Activated naive CD8-positive, alpha-beta T cell treated with anti-CD3 and anti-CD28 coated beads, Interleukin-2, amount 50 U/mL, for 24 hours (primary cell): ENCODE results near the gene TDRKH.

Source experiments
- ATAC-seq: fragments of 150-1000 bp; cut with Tn5 transposase; one replicate; pipeline ENCODE4 v1.10.0; 2021
- DNase-seq: peaks from one replicate; pipeline ENCODE4 v3.0.0; 2021
- H3K27ac Mint-ChIP-seq: one replicate; pipeline ENCODE4 v1.8.0; 2021; ENCODE audit warnings: mild to moderate bottlenecking, mixed read lengths
- H3K27me3 Mint-ChIP-seq: one replicate; pipeline ENCODE4 v1.8.0; 2021; ENCODE audit warnings: mixed read lengths
- H3K36me3 Mint-ChIP-seq: one replicate; pipeline ENCODE4 v1.8.0; 2021; ENCODE audit warnings: low read depth, mixed read lengths
- H3K4me1 Mint-ChIP-seq: one replicate; pipeline ENCODE4 v1.8.0; 2021; ENCODE audit warnings: mixed read lengths
- H3K4me3 Mint-ChIP-seq: one replicate; pipeline ENCODE4 v1.8.0; 2021; ENCODE audit warnings: mild to moderate bottlenecking, moderate library complexity, mixed read lengths
- H3K9me3 Mint-ChIP-seq: one replicate; pipeline ENCODE4 v1.8.0; 2021; ENCODE audit warnings: mixed read lengths

The TDRKH gene, protein sequence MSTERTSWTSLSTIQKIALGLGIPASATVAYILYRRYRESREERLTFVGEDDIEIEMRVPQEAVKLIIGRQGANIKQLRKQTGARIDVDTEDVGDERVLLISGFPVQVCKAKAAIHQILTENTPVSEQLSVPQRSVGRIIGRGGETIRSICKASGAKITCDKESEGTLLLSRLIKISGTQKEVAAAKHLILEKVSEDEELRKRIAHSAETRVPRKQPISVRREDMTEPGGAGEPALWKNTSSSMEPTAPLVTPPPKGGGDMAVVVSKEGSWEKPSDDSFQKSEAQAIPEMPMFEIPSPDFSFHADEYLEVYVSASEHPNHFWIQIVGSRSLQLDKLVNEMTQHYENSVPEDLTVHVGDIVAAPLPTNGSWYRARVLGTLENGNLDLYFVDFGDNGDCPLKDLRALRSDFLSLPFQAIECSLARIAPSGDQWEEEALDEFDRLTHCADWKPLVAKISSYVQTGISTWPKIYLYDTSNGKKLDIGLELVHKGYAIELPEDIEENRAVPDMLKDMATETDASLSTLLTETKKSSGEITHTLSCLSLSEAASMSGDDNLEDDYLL

GRCh38 chr1:151790071-151790939 is at the start of gene TDRKH:
TDRKH (minus strand) TSS chr1:151790500; CDS start chr1:151783022, 7,478 bp downstream.
- H3K4me3 Mint-ChIP-seq = peak within 1 kb of the TSS; percentile 100
- ATAC-seq = peak; percentile 99
- peak within 1 kb of the TSS; percentile 98 for H3K27ac Mint-ChIP-seq
- peaks cover 27% of the 10 kb centered on the region for H3K4me1 Mint-ChIP-seq
- peaks cover 3% of the 10 kb centered on the region for H3K27me3 Mint-ChIP-seq
- DNase-seq = peak; percentile 98
- peaks cover 8% of the 10 kb centered on the region for H3K36me3 Mint-ChIP-seq
- no peaks in the 10 kb centered on the region for H3K9me3 Mint-ChIP-seq

DNA sequence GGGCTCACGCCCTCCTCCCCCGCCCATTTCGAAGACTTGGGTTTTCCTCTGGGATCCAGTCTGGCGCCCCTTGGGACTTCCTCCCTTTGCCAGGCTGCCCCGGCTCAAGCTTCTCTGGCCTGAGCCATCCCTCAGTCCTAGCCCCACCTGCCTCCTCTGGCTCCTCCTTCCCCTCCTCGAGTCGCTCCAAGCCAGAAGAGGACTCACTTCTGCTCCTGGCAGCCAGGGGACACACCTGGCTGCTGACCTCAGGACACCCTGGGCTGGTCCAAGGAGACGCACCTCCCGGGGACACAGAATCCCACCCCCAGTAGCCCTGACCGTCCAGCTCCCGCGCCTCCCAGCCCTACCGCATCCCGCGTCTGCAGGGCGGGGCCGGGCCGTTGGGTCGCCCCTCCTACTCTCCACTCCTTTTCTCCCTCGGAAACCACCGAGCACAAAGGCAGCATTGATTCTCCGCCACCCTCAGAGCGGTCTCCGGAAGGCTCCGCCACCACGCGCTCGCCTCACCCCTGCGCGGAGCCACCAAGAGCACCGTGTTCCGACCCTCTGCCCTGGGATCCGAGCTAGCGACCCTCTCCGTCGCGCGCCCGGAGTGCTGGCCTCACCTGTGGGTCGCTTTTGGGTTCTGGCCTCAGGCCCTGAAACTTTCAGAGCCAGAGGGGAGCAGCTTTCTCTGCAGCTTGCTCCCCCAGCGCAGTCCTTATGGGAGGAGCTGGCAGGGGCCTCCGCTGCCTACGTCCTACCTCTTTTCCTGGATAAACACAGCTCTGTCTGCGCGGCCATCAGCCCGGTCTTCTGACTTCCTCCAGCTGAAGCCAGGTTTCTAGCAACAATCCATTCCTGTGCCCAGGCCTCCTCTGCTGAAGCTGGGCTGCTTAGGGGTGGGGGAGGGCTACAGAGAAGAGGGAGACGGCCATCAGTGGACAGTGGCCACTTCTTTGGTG is 49.4 kb upstream of the TDRKH start, which contains the start of gene C2CD4D:
TSS of gene C2CD4D (minus strand) at position 364 of the 947 bp plus-strand sequence. CDS start 831 bp downstream, outside the sequence.
- H3K4me1 Mint-ChIP-seq = peaks cover 53% of the 10 kb centered on the region
- H3K36me3 Mint-ChIP-seq = peaks cover 23% of the 10 kb centered on the region
- ATAC-seq (peak; percentile 62), DNase-seq (peak; percentile 70)
- peaks cover 1% of the 10 kb centered on the region for H3K27me3 Mint-ChIP-seq
- peak within 1 kb of the TSS; percentile 80 for H3K27ac Mint-ChIP-seq
- H3K9me3 Mint-ChIP-seq = no peaks in the 10 kb centered on the region
- H3K4me3 Mint-ChIP-seq = peak within 1 kb of the TSS; percentile 84

DNA sequence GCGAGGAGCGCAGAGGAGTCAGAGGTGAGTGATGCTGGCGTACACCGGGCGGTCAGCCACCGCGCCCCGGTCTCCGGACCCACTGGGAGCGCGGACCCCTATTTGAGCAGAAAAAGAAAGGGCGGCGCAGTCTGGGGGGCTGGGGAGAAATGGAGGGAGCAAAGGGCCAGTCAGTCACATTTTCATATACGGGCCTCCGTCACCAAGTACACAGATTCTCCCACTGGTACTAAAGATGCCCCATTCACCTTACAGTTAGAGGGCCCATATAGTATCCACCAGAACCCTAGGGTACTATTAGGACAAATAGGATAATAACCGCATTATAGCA is 48.7 kb upstream of the TDRKH start:
- H3K9me3 Mint-ChIP-seq = no peaks in the 10 kb centered on the region
- peaks cover 60% of the 10 kb centered on the region for H3K4me1 Mint-ChIP-seq
- DNase-seq (no peak), ATAC-seq (no peak)
- peak overlapping the region; percentile 84 for H3K4me3 Mint-ChIP-seq
- peak overlapping the region; percentile 80 for H3K27ac Mint-ChIP-seq
- H3K27me3 Mint-ChIP-seq = peaks cover 1% of the 10 kb centered on the region
- peaks cover 22% of the 10 kb centered on the region for H3K36me3 Mint-ChIP-seq

DNA sequence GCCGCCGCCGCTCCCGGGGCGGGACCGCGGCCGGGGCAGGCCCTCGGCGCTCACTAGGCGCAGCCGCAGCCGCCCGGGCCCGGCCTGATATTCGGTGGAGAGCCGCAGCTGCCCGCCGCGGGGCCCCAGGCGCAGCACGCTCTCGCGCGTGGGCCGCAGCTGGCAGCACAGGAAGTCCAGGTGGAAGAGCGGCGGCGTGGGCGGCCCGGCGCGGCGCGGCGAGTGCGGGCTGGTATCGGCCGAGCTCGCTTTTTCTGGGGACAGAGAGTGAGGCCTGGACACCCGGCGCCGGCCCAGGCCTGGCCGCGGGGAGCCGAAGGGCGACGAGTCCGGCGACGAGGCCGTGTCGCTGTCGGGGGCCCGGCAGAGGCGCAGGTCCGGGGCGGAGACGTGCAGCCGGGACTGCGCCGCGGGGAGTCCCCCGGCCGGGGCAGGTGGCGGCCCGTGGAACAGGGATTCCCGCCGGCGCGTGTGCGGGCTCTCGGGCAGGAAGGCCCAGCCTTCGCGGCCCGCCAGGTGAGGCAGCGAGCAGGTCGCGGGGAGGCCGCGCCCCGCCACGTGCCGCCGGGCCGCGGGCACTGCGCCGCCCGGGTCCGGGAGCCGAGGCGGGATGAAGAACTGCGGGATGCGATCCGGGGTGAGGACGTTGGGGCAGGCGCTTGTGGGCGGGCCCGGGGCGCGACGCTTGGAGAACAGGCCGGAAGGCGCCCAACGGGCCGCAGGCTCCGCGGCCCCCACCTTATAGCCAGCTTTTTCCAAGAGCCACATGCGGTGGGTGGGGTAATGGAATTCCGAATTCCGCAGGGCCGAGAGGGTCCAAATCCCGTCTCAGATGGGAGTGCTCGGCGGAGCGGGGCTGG is 48.2 kb upstream of the TDRKH start:
- no peak for ATAC-seq

GRCh38 chr1:151837884-151838221 is 47.6 kb upstream of the TDRKH start:
- no peak for DNase-seq
- Mint-ChIP-seq H3K27me3 (peaks cover 1% of the 10 kb centered on the region), H3K4me3 (peak overlapping the region; percentile 79), H3K36me3 (peaks cover 15% of the 10 kb centered on the region), H3K4me1 (peaks cover 68% of the 10 kb centered on the region), H3K9me3 (no peaks in the 10 kb centered on the region), H3K27ac (peak overlapping the region; percentile 89)
- no peak for ATAC-seq

More for the DNA sequence above, 48.2 kb upstream of the TDRKH start:
- Mint-ChIP-seq H3K4me1 (peaks cover 66% of the 10 kb centered on the region), H3K9me3 (no peaks in the 10 kb centered on the region), H3K36me3 (peaks cover 20% of the 10 kb centered on the region), H3K4me3 (peak overlapping the region; percentile 84), H3K27ac (peak overlapping the region; percentile 80), H3K27me3 (peaks cover 1% of the 10 kb centered on the region)
- no peak for DNase-seq

- H3K4me3 Mint-ChIP-seq = peak overlapping the region; percentile 79
- H3K36me3 Mint-ChIP-seq = peaks cover 12% of the 10 kb centered on the region
- peak overlapping the region; percentile 89 for H3K27ac Mint-ChIP-seq
- H3K4me1 Mint-ChIP-seq = peaks cover 69% of the 10 kb centered on the region
- no peaks in the 10 kb centered on the region for H3K9me3 Mint-ChIP-seq
- peak; percentile 58 for ATAC-seq
- no peak for DNase-seq
- H3K27me3 Mint-ChIP-seq = peaks cover 1% of the 10 kb centered on the region
Observed at GRCh38 chr1:151837197-151837596, 46.9 kb upstream of the TDRKH start.

DNA sequence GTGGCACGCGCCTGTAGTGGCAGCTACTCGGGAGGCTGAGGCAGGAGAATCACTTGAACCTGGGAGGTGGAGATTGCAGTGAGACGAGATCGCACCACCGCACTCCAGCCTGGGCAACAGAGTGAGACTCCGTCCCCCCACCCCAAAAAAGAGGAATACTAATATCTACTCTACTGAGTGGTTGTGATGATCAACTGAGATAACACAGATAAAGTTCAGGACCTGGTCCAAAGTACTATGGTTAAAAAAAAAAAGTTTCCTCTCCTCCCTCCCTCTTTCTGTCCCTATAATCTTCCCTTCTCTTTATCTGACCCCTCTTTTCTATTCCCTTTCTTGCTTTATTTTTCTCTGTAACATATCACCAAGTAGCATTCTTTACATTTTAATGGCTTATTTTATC is 45.3 kb upstream of the TDRKH start:
- no peak overlapping the region for H3K27ac Mint-ChIP-seq
- peaks cover 1% of the 10 kb centered on the region for H3K27me3 Mint-ChIP-seq
- ATAC-seq = no peak
- no peak overlapping the region for H3K4me3 Mint-ChIP-seq
- DNase-seq = no peak
- no peaks in the 10 kb centered on the region for H3K9me3 Mint-ChIP-seq
- peaks cover 3% of the 10 kb centered on the region for H3K36me3 Mint-ChIP-seq
- H3K4me1 Mint-ChIP-seq = peaks cover 71% of the 10 kb centered on the region

GRCh38 chr1:151834239-151834638 is 43.9 kb upstream of the TDRKH start:
- peaks cover 1% of the 10 kb centered on the region for H3K27me3 Mint-ChIP-seq
- no peaks in the 10 kb centered on the region for H3K36me3 Mint-ChIP-seq
- no peak overlapping the region for H3K27ac Mint-ChIP-seq
- no peak for DNase-seq
- peaks cover 71% of the 10 kb centered on the region for H3K4me1 Mint-ChIP-seq
- no peaks in the 10 kb centered on the region for H3K9me3 Mint-ChIP-seq
- no peak overlapping the region for H3K4me3 Mint-ChIP-seq
- ATAC-seq = peak; percentile 9

DNA sequence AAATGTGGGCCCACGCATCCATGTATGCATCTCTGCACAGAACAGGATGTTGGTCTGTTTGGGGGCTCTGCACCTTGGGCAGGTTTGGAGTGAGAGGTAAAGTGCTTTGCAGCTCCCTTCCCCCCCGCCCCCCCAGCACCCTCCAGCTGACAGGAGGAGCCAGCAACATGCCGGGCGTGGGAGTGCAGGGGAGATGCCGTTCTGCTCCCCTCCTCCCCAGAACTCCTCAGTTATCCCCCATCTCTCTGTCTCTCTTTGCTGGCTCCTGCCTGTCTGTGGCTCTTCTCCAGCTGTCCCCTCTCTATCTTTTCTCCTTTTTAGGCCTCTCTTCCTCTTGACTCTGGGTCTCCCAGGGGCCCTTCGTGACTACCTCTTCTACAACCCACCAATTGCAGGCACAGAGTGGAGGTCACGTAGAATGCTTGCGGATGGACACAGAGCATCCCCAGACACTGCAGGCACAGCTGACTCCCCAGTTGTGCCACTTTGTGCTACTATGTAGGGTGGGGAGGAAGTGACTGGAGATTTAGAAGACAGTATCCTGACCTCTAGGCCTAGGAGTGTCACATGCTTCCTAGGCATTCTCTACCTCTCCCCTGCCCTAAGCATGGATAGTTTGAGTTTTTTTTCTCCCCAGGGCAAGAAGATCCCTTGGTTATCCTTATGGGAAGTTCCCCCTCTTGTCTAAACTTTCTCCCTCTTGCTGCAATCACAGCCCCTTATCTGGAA is 43.0 kb upstream of the TDRKH start:
- Mint-ChIP-seq H3K27me3 (peaks cover 1% of the 10 kb centered on the region), H3K27ac (peak overlapping the region; percentile 51), H3K4me3 (no peak overlapping the region), H3K4me1 (peaks cover 80% of the 10 kb centered on the region), H3K36me3 (no peaks in the 10 kb centered on the region), H3K9me3 (no peaks in the 10 kb centered on the region)
- ATAC-seq = no peak
- no peak for DNase-seq

GRCh38 chr1:151832318-151832980 is 42.1 kb upstream of the TDRKH start:
- no peaks in the 10 kb centered on the region for H3K9me3 Mint-ChIP-seq
- ATAC-seq (no peak), DNase-seq (no peak)
- peaks cover 1% of the 10 kb centered on the region for H3K27me3 Mint-ChIP-seq
- peaks cover 84% of the 10 kb centered on the region for H3K4me1 Mint-ChIP-seq
- no peaks in the 10 kb centered on the region for H3K36me3 Mint-ChIP-seq
- H3K4me3 Mint-ChIP-seq = no peak overlapping the region
- H3K27ac Mint-ChIP-seq = no peak overlapping the region

DNA sequence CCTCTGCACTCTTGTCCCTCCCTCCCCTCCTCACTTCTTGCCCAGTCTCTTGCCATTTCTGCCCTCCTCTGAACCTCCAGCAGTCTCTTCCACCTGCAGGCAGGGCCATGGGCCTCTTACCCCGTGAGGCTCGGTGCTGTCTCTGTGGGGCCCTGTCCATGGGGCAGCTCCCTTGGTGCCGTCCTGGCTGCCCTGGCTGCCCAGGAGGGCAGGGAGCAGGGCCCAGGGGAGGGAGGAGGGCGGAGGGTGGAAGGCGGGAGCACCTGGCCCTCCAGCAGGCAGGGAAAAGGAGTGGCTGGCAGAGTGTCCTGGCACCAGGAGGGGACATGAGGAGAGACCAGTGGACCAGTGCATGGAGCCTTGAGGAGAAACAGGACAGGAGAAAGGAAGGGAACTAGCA is 41.3 kb upstream of the TDRKH start, which contains the start of gene RORC:
TSS of gene RORC (minus strand) at position 198 of the 400 bp plus-strand sequence. CDS start at position 160, 38 bp downstream.
- Mint-ChIP-seq H3K27me3 (peaks cover 1% of the 10 kb centered on the region), H3K9me3 (no peaks in the 10 kb centered on the region), H3K4me1 (peaks cover 83% of the 10 kb centered on the region), H3K4me3 (no peak within 1 kb of the TSS), H3K27ac (no peak within 1 kb of the TSS), H3K36me3 (no peaks in the 10 kb centered on the region)
- ATAC-seq (no peak), DNase-seq (no peak)

DNA sequence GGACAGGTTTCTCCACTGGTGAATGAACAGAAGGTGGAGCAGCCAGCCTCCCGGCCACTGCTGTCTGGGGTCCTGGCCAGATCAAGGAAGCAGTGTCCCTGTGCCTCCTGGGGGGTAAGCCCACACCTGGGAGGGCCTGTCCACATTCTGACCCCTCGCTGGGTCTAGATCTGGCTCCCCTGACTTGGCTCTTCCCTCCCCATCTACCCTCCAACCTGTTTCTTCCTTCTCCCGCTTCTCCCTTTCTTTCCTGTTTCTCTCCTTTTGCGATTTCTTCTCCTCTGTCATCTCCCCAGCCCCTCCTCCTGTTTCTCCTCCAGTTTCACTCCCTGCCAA is 40.9 kb upstream of the TDRKH start:
- Mint-ChIP-seq H3K4me1 (peaks cover 83% of the 10 kb centered on the region), H3K36me3 (no peaks in the 10 kb centered on the region), H3K27ac (no peak overlapping the region), H3K27me3 (no peaks in the 10 kb centered on the region), H3K9me3 (no peaks in the 10 kb centered on the region), H3K4me3 (no peak overlapping the region)
- ATAC-seq (no peak), DNase-seq (no peak)
